ENCODE results near the gene TNNC1. TPM values are rescaled to one million over a fixed set of nuclear protein-coding genes. Genes with fewer than 3 reads are reported as not detected.

TNNC1 gene
- 0.83 TPM for polyA plus RNA-seq (2012; ENCODE audit: insufficient read depth, insufficient read length, low read depth)

DNA sequence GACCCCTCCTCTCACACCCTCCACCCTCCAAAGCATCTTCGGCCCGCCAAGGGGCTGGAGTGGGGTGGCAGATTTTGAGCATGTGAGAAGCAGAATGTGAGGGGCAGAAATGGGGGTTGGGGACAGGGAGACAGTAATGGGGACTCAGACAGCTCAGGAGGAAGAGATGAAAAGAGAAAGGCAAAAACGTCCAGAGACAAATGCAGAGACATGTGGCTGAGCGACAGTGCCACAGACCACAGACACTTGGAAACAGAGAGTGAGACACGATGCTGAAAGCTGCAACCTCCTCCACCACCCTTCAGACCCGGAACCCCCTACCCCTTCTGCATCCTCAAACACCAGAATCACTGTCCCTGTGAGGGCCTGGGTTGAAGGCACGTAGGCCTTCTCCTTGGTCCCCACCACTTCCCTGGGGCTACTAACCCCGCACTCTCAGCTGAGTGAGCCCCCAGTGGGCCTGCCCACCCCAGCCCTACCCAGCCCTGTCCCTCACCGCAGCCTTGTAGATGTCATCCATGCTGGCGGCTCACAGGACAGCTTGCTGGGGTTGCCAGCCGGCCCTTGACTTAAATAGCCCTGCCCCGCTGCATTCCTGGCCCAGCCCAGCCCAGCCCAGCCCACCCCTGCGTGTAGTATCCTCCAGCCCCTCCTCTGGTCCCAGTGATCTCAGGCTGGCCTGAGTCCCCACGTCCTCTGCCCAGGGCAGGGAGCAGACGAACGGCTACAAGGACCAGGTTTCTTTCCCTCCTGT is at the start of gene TNNC1:
Gene TNNC1, minus strand, starts transcription at position 546 of the 754 bp plus-strand sequence. Its CDS starts 26 bp downstream, at position 520.
- Histone ChIP-seq H3K4me3 (ENCODE audit: low read depth, low read length) (no peak within 1 kb of the TSS), H3K36me3 (peaks cover 2% of the 10 kb centered on the region), H3K4me1 (no peaks in the 10 kb centered on the region), H3K27me3 (no peaks in the 10 kb centered on the region), H3K9me3 (no peaks in the 10 kb centered on the region)
- no peak for DNase-seq
- TF ChIP-seq, protein P1, sequence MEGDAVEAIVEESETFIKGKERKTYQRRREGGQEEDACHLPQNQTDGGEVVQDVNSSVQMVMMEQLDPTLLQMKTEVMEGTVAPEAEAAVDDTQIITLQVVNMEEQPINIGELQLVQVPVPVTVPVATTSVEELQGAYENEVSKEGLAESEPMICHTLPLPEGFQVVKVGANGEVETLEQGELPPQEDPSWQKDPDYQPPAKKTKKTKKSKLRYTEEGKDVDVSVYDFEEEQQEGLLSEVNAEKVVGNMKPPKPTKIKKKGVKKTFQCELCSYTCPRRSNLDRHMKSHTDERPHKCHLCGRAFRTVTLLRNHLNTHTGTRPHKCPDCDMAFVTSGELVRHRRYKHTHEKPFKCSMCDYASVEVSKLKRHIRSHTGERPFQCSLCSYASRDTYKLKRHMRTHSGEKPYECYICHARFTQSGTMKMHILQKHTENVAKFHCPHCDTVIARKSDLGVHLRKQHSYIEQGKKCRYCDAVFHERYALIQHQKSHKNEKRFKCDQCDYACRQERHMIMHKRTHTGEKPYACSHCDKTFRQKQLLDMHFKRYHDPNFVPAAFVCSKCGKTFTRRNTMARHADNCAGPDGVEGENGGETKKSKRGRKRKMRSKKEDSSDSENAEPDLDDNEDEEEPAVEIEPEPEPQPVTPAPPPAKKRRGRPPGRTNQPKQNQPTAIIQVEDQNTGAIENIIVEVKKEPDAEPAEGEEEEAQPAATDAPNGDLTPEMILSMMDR (IDR thresholded peaks at IDR 0.05; ENCODE audit: low read depth, low read length) = no peak

DNA sequence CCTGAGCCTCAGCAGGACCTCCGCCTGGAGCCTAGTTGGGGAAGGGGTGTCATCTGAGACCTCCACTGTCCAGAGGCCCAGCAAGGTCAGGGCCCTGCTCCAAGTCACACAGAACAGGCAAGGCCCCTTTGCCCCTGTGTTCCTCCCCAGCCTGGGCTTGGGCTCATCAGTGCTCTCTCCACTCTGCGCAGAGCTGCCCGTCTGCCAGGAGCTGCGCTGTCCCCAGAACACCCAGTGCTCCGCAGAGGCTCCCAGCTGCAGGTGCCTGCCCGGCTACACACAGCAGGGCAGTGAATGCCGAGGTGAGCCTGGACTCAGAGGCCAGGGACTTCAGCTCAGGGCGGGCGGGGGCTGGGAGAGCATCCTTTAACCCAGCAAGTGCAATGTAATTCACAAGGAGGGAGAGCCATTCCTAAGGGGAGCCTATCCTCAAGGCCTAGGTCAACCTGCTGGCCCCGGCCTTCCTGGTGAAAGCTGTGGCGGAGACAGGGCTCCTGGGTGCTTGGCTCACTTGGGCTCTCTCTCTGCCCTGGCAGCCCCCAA is 49.0 kb upstream of the TNNC1 start:
- H3K9me3 ChIP-seq = no peaks in the 10 kb centered on the region
- TF ChIP-seq, protein P1 (IDR thresholded peaks at IDR 0.05; ENCODE audit: low read depth, low read length) = no peak
- H3K4me1 ChIP-seq = no peaks in the 10 kb centered on the region
- no peak overlapping the region for H3K4me3 ChIP-seq (ENCODE audit: low read depth, low read length)
- H3K27me3 ChIP-seq = no peaks in the 10 kb centered on the region
- DNase-seq = no peak
- no peaks in the 10 kb centered on the region for H3K36me3 ChIP-seq

DNA sequence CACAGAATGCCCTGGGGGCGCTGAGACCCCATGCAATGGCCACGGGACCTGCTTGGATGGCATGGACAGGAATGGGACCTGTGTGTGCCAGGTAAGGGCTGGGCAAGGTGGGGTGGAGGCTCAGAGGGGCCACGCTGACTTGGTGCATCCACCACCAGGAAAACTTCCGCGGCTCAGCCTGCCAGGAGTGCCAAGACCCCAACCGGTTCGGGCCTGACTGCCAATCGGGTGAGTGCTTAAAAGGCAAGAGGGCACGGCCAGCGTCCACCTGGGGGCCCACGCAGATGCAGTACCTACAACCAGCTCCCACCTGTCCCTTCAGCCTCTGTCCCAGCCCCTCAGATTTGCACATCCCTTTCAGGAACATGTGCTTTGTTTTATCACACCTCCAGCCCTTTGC is 48.2 kb upstream of the TNNC1 start:
- H3K27me3 ChIP-seq = no peaks in the 10 kb centered on the region
- H3K4me3 ChIP-seq (ENCODE audit: low read depth, low read length) = no peak overlapping the region
- no peaks in the 10 kb centered on the region for H3K36me3 ChIP-seq
- no peak for DNase-seq
- TF ChIP-seq, protein P1 (IDR thresholded peaks at IDR 0.05; ENCODE audit: low read depth, low read length) = no peak
- no peaks in the 10 kb centered on the region for H3K9me3 ChIP-seq
- H3K4me1 ChIP-seq = no peaks in the 10 kb centered on the region

DNA sequence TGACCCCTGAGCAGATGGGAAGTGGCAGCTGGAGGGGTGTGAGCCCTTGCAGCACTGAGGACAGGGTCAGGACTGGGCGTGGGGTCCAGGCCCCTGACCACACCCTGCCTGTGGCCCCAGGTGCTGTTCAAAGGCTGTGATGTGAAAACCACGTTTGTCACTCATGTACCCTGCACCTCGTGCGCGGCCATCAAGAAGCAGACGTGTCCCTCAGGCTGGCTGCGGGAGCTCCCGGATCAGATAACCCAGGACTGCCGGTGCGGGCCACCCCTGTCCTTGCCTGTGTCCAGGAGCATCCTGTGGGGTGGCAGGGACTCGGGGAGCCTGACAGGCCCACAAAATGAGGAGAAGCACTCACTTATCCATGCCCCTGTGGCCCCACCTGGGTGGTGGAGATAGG is 47.2 kb upstream of the TNNC1 start:
- Histone ChIP-seq H3K4me3 (ENCODE audit: low read depth, low read length) (no peak overlapping the region), H3K36me3 (no peaks in the 10 kb centered on the region), H3K27me3 (no peaks in the 10 kb centered on the region), H3K4me1 (no peaks in the 10 kb centered on the region), H3K9me3 (no peaks in the 10 kb centered on the region)
- TF ChIP-seq, protein P1 (IDR thresholded peaks at IDR 0.05; ENCODE audit: low read depth, low read length) = no peak
- DNase-seq = no peak

DNA sequence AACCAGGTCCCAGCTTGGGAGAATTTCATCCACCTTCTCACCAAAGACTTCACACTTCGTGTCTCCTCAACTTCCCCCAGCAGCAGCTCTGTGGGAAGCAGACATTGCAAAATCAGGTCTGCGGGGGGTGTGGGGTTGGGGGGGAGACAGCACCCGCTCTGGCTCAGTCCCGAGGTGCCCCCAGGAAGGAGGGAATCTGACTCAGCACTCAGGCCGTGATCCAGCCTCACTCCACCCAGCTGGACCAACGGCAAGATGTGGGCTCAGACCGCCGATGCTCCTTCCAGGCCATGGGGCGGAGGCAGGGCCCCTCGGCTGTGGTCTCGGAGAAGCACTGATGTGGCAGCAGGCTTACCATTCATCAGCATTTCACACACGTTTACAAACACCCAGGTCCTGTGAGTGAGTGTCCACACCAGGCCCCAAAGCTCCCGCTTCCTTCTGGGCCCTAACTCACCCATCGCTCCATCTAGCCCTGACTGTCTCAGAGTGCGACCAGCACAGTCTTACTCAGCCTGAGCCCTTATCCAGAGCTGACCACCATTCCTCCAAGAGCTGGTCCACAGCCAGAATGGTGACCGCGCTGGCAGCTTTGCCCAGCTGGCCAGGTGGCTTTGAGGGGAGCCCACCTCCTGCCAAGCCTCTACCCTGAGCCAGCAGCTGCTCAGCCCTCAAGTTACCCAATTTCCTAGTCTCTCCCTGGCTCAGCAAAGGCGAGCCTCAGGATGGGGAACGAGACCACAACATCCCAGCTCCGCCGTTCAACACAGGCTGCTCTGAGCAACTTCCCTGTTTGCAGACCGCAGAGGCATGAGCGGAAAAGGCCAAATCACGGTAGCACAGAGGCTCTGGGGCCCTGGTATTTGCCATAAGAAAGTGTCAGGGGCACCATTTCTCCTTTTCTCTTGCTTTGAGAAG is 44.6 kb upstream of the TNNC1 start:
- no peaks in the 10 kb centered on the region for H3K9me3 ChIP-seq
- no peaks in the 10 kb centered on the region for H3K36me3 ChIP-seq
- no peaks in the 10 kb centered on the region for H3K4me1 ChIP-seq
- H3K4me3 ChIP-seq (ENCODE audit: low read depth, low read length) = no peak overlapping the region
- no peak for DNase-seq
- TF ChIP-seq, protein P1 (IDR thresholded peaks at IDR 0.05; ENCODE audit: low read depth, low read length) = no peak
- H3K27me3 ChIP-seq = no peaks in the 10 kb centered on the region

Measured in BE2C (cell line).